Activated T-cell treated with anti-CD3 and anti-CD28 coated beads, Interleukin-2, amount 50 U/mL, for 72 hours (primary cell): ENCODE results near the gene UNC5C. TPM values are rescaled to one million over a fixed set of nuclear protein-coding genes. Genes with fewer than 3 reads are reported as not detected.

Experiments
- ATAC-seq, 2 donors: fragments of 150-1000 bp; cut with Tn5 transposase; replicated peaks in 1 of 2; 2 replicates each; pipeline ENCODE4 v1.10.0; 2021; ENCODE audit warnings: moderate library complexity in 2 of 2, mild to moderate bottlenecking in 1 of 2
- DNase-seq, 2 donors: peaks; one replicate each; pipeline ENCODE4 v3.0.0; 2021 to 2022; ENCODE audit warnings: mixed read lengths in 1 of 2
- H3K27ac Mint-ChIP-seq: one replicate; pipeline ENCODE4 v1.8.0; 2022; ENCODE audit warnings: mild to moderate bottlenecking, moderate library complexity, mixed read lengths
- H3K27me3 Mint-ChIP-seq: one replicate; pipeline ENCODE4 v1.8.0; 2022; ENCODE audit warnings: low read depth, mixed read lengths
- H3K36me3 Mint-ChIP-seq, 2 donors: one replicate each; pipeline ENCODE4 v1.8.0; 2022; ENCODE audit warnings: mixed read lengths in 2 of 2, mild to moderate bottlenecking in 1 of 2; ENCODE audit not compliant: insufficient read depth in 2 of 2
- H3K4me1 Mint-ChIP-seq: one replicate; pipeline ENCODE4 v1.8.0; 2022; ENCODE audit warnings: low read depth, mixed read lengths
- H3K4me3 Mint-ChIP-seq, 2 donors: one replicate each; pipeline ENCODE4 v1.8.0; 2022; ENCODE audit warnings: mild to moderate bottlenecking in 2 of 2, mixed read lengths in 2 of 2, moderate library complexity in 2 of 2
- H3K9me3 Mint-ChIP-seq, 2 donors: one replicate each; pipeline ENCODE4 v1.8.0; 2022; ENCODE audit warnings: mixed read lengths in 2 of 2
- total RNA-seq, 2 donors: library from RNA; stranded (reverse); gene quantifications; one replicate each; pipeline ENCODE4 v1.2.3, GENCODE V29; 2022

Gene UNC5C
- total RNA-seq, 2 donors from 2014 or later, result 0.14 to 0.21 TPM

GRCh38 chr4:95541889-95542607 is 6.7 kb downstream of the UNC5C start:
- Mint-ChIP-seq H3K36me3 (no peaks in the 10 kb centered on the region), H3K9me3 (peaks cover 0 to 2% of the 10 kb centered on the region in 2 donors), H3K27ac (no peak overlapping the region), H3K4me3 (no peak overlapping the region), H3K4me1 (no peaks in the 10 kb centered on the region), H3K27me3 (peaks cover 35% of the 10 kb centered on the region)
- DNase-seq (no peak), ATAC-seq (no peak)

GRCh38 chr4:95541094-95541493 is 7.7 kb downstream of the UNC5C start:
- DNase-seq (no peak), ATAC-seq (no peak)
- no peaks in the 10 kb centered on the region for H3K36me3 Mint-ChIP-seq
- peaks cover 0 to 2% of the 10 kb centered on the region in 2 donors for H3K9me3 Mint-ChIP-seq
- H3K4me3 Mint-ChIP-seq, result no peak overlapping the region
- H3K27ac Mint-ChIP-seq, result no peak overlapping the region
- no peaks in the 10 kb centered on the region for H3K4me1 Mint-ChIP-seq
- peaks cover 25% of the 10 kb centered on the region for H3K27me3 Mint-ChIP-seq

GRCh38 chr4:95540227-95540626 is 8.5 kb downstream of the UNC5C start:
- DNase-seq (no peak), ATAC-seq (no peak)
- H3K4me3 Mint-ChIP-seq, result no peak overlapping the region
- no peak overlapping the region for H3K27ac Mint-ChIP-seq
- no peaks in the 10 kb centered on the region for H3K36me3 Mint-ChIP-seq
- peaks cover 0 to 2% of the 10 kb centered on the region in 2 donors for H3K9me3 Mint-ChIP-seq
- peaks cover 21% of the 10 kb centered on the region for H3K27me3 Mint-ChIP-seq
- no peaks in the 10 kb centered on the region for H3K4me1 Mint-ChIP-seq

- Mint-ChIP-seq H3K27ac (no peak overlapping the region), H3K36me3 (no peaks in the 10 kb centered on the region), H3K9me3 (peaks cover 0 to 2% of the 10 kb centered on the region in 2 donors), H3K4me3 (no peak overlapping the region), H3K27me3 (peaks cover 12% of the 10 kb centered on the region), H3K4me1 (no peaks in the 10 kb centered on the region)
- no peak for ATAC-seq
- no peak for DNase-seq
These were observed 9.7 kb downstream of the UNC5C start for GRCh38 chr4:95539106-95539505.

- H3K9me3 Mint-ChIP-seq, result peaks cover 0 to 2% of the 10 kb centered on the region in 2 donors
- H3K27ac Mint-ChIP-seq, result no peak overlapping the region
- H3K36me3 Mint-ChIP-seq, result no peaks in the 10 kb centered on the region
- H3K27me3 Mint-ChIP-seq, result peaks cover 9% of the 10 kb centered on the region
- DNase-seq (no peak), ATAC-seq (no peak)
- H3K4me3 Mint-ChIP-seq, result no peak overlapping the region
- H3K4me1 Mint-ChIP-seq, result no peaks in the 10 kb centered on the region
These were observed 10.8 kb downstream of the UNC5C start for GRCh38 chr4:95537863-95538488.

- Mint-ChIP-seq H3K27ac (no peak overlapping the region), H3K4me3 (no peak overlapping the region), H3K4me1 (no peaks in the 10 kb centered on the region), H3K27me3 (peaks cover 6% of the 10 kb centered on the region), H3K36me3 (no peaks in the 10 kb centered on the region), H3K9me3 (no peaks in the 10 kb centered on the region)
- DNase-seq, result no peak
- no peak for ATAC-seq
These were observed 11.6 kb downstream of the UNC5C start for GRCh38 chr4:95537191-95537590.

- DNase-seq (no peak), ATAC-seq (no peak)
- H3K27me3 Mint-ChIP-seq, result peaks cover 6% of the 10 kb centered on the region
- H3K9me3 Mint-ChIP-seq, result no peaks in the 10 kb centered on the region
- no peak overlapping the region for H3K4me3 Mint-ChIP-seq
- no peaks in the 10 kb centered on the region for H3K4me1 Mint-ChIP-seq
- no peaks in the 10 kb centered on the region for H3K36me3 Mint-ChIP-seq
- H3K27ac Mint-ChIP-seq, result no peak overlapping the region
These were observed 12.1 kb downstream of the UNC5C start for GRCh38 chr4:95536650-95537049.

GRCh38 chr4:95535180-95535579 is 13.6 kb downstream of the UNC5C start:
- H3K4me3 Mint-ChIP-seq, result no peak overlapping the region
- no peaks in the 10 kb centered on the region for H3K9me3 Mint-ChIP-seq
- no peak overlapping the region for H3K27ac Mint-ChIP-seq
- H3K4me1 Mint-ChIP-seq, result no peaks in the 10 kb centered on the region
- H3K27me3 Mint-ChIP-seq, result peaks cover 2% of the 10 kb centered on the region
- no peak for DNase-seq
- no peaks in the 10 kb centered on the region for H3K36me3 Mint-ChIP-seq
- ATAC-seq, result no peak

GRCh38 chr4:95534032-95534431 is 14.7 kb downstream of the UNC5C start:
- no peak for ATAC-seq
- Mint-ChIP-seq H3K9me3 (no peaks in the 10 kb centered on the region), H3K36me3 (no peaks in the 10 kb centered on the region), H3K4me1 (no peaks in the 10 kb centered on the region), H3K27ac (no peak overlapping the region), H3K4me3 (no peak overlapping the region), H3K27me3 (no peaks in the 10 kb centered on the region)
- DNase-seq, result no peak

- no peak for DNase-seq
- ATAC-seq, result no peak
- Mint-ChIP-seq H3K27ac (no peak overlapping the region), H3K36me3 (no peaks in the 10 kb centered on the region), H3K4me1 (no peaks in the 10 kb centered on the region), H3K4me3 (no peak overlapping the region), H3K9me3 (no peaks in the 10 kb centered on the region), H3K27me3 (no peaks in the 10 kb centered on the region)
These were observed 15.5 kb downstream of the UNC5C start for GRCh38 chr4:95533254-95533653.

GRCh38 chr4:95532305-95532704 is 16.5 kb downstream of the UNC5C start:
- Mint-ChIP-seq H3K27me3 (no peaks in the 10 kb centered on the region), H3K9me3 (no peaks in the 10 kb centered on the region), H3K36me3 (no peaks in the 10 kb centered on the region), H3K4me1 (no peaks in the 10 kb centered on the region), H3K4me3 (no peak overlapping the region), H3K27ac (no peak overlapping the region)
- ATAC-seq (no peak), DNase-seq (no peak)

- DNase-seq (no peak), ATAC-seq (no peak)
- no peaks in the 10 kb centered on the region for H3K4me1 Mint-ChIP-seq
- H3K27me3 Mint-ChIP-seq, result no peaks in the 10 kb centered on the region
- H3K9me3 Mint-ChIP-seq, result no peaks in the 10 kb centered on the region
- no peak overlapping the region for H3K27ac Mint-ChIP-seq
- no peaks in the 10 kb centered on the region for H3K36me3 Mint-ChIP-seq
- no peak overlapping the region for H3K4me3 Mint-ChIP-seq
These were observed 17.6 kb downstream of the UNC5C start for GRCh38 chr4:95531141-95531540.

- no peak for ATAC-seq
- Mint-ChIP-seq H3K4me1 (no peaks in the 10 kb centered on the region), H3K27me3 (no peaks in the 10 kb centered on the region), H3K4me3 (no peak overlapping the region), H3K9me3 (no peaks in the 10 kb centered on the region), H3K27ac (no peak overlapping the region), H3K36me3 (no peaks in the 10 kb centered on the region)
- DNase-seq, result no peak
These were observed 18.8 kb downstream of the UNC5C start for GRCh38 chr4:95529946-95530345.
